ENCODE data around the gene CTAGE4.
"Not testable (repeated sequence)": the region's sequence is repeated elsewhere in the genome, so short reads cannot be mapped to it uniquely, and the experiment has no call there.

Gene CTAGE4

GRCh38 chr7:144183166-144183565, at the start of gene CTAGE4:
Gene CTAGE4, plus strand, starts transcription at chr7:144183466. Its CDS starts 38 bp downstream, at chr7:144183504.
- H3K4me1 ChIP-seq (ENCODE audit: control insufficient read depth, insufficient read depth, low read length, poor library complexity, severe bottlenecking); DNase-seq; H3K27me3 ChIP-seq (replicated peaks; ENCODE audit: control insufficient read depth, insufficient read depth, low read length, poor library complexity, severe bottlenecking); H3K27ac ChIP-seq (ENCODE audit: insufficient read depth, low read length, poor library complexity, severe bottlenecking); H3K4me3 ChIP-seq (ENCODE audit: insufficient read depth, low read depth, low read length, poor library complexity, severe bottlenecking); H3K36me3 ChIP-seq (ENCODE audit: control insufficient read depth, insufficient read depth, low read length); H3K9me3 ChIP-seq (ENCODE audit: control insufficient read depth, low read length): not testable (repeated sequence)

- no peak for DNase-seq
- H3K36me3 ChIP-seq (ENCODE audit: control insufficient read depth, insufficient read depth, low read length) = no peaks in the 10 kb centered on the region
- no peak overlapping the region for H3K27ac ChIP-seq (ENCODE audit: insufficient read depth, low read length, poor library complexity, severe bottlenecking)
- H3K9me3 ChIP-seq (ENCODE audit: control insufficient read depth, low read length) = no peaks in the 10 kb centered on the region
- no peak overlapping the region for H3K4me3 ChIP-seq (ENCODE audit: insufficient read depth, low read depth, low read length, poor library complexity, severe bottlenecking)
- H3K4me1 ChIP-seq (ENCODE audit: control insufficient read depth, insufficient read depth, low read length, poor library complexity, severe bottlenecking) = no peaks in the 10 kb centered on the region
- no peaks in the 10 kb centered on the region for H3K27me3 ChIP-seq (replicated peaks; ENCODE audit: control insufficient read depth, insufficient read depth, low read length, poor library complexity, severe bottlenecking)
These were observed 49.1 kb upstream of the CTAGE4 start for GRCh38 chr7:144134116-144134515.

GRCh38 chr7:144137501-144137900, 45.8 kb upstream of the CTAGE4 start:
- H3K9me3 ChIP-seq (ENCODE audit: control insufficient read depth, low read length) = no peaks in the 10 kb centered on the region
- no peaks in the 10 kb centered on the region for H3K4me1 ChIP-seq (ENCODE audit: control insufficient read depth, insufficient read depth, low read length, poor library complexity, severe bottlenecking)
- no peak overlapping the region for H3K4me3 ChIP-seq (ENCODE audit: insufficient read depth, low read depth, low read length, poor library complexity, severe bottlenecking)
- no peaks in the 10 kb centered on the region for H3K27me3 ChIP-seq (replicated peaks; ENCODE audit: control insufficient read depth, insufficient read depth, low read length, poor library complexity, severe bottlenecking)
- H3K36me3 ChIP-seq (ENCODE audit: control insufficient read depth, insufficient read depth, low read length) = no peaks in the 10 kb centered on the region
- DNase-seq = no peak
- H3K27ac ChIP-seq (ENCODE audit: insufficient read depth, low read length, poor library complexity, severe bottlenecking) = no peak overlapping the region

GRCh38 chr7:144142187-144142586, 41.1 kb upstream of the CTAGE4 start:
- Histone ChIP-seq H3K27ac (ENCODE audit: insufficient read depth, low read length, poor library complexity, severe bottlenecking) (no peak overlapping the region), H3K9me3 (ENCODE audit: control insufficient read depth, low read length) (peaks cover under 1% of the 10 kb centered on the region), H3K4me1 (ENCODE audit: control insufficient read depth, insufficient read depth, low read length, poor library complexity, severe bottlenecking) (no peaks in the 10 kb centered on the region), H3K36me3 (ENCODE audit: control insufficient read depth, insufficient read depth, low read length) (no peaks in the 10 kb centered on the region), H3K4me3 (ENCODE audit: insufficient read depth, low read depth, low read length, poor library complexity, severe bottlenecking) (no peak overlapping the region), H3K27me3 (replicated peaks; ENCODE audit: control insufficient read depth, insufficient read depth, low read length, poor library complexity, severe bottlenecking) (no peaks in the 10 kb centered on the region)
- DNase-seq = no peak

GRCh38 chr7:144144426-144144825, 38.8 kb upstream of the CTAGE4 start:
- no peak overlapping the region for H3K4me3 ChIP-seq (ENCODE audit: insufficient read depth, low read depth, low read length, poor library complexity, severe bottlenecking)
- no peak overlapping the region for H3K27ac ChIP-seq (ENCODE audit: insufficient read depth, low read length, poor library complexity, severe bottlenecking)
- peaks cover 4% of the 10 kb centered on the region for H3K9me3 ChIP-seq (ENCODE audit: control insufficient read depth, low read length)
- no peaks in the 10 kb centered on the region for H3K27me3 ChIP-seq (replicated peaks; ENCODE audit: control insufficient read depth, insufficient read depth, low read length, poor library complexity, severe bottlenecking)
- no peak for DNase-seq
- H3K4me1 ChIP-seq (ENCODE audit: control insufficient read depth, insufficient read depth, low read length, poor library complexity, severe bottlenecking) = no peaks in the 10 kb centered on the region
- H3K36me3 ChIP-seq (ENCODE audit: control insufficient read depth, insufficient read depth, low read length) = no peaks in the 10 kb centered on the region

- no peak overlapping the region for H3K4me3 ChIP-seq (ENCODE audit: insufficient read depth, low read depth, low read length, poor library complexity, severe bottlenecking)
- no peaks in the 10 kb centered on the region for H3K27me3 ChIP-seq (replicated peaks; ENCODE audit: control insufficient read depth, insufficient read depth, low read length, poor library complexity, severe bottlenecking)
- H3K27ac ChIP-seq (ENCODE audit: insufficient read depth, low read length, poor library complexity, severe bottlenecking) = no peak overlapping the region
- no peaks in the 10 kb centered on the region for H3K4me1 ChIP-seq (ENCODE audit: control insufficient read depth, insufficient read depth, low read length, poor library complexity, severe bottlenecking)
- H3K36me3 ChIP-seq (ENCODE audit: control insufficient read depth, insufficient read depth, low read length) = no peaks in the 10 kb centered on the region
- DNase-seq = no peak
- H3K9me3 ChIP-seq (ENCODE audit: control insufficient read depth, low read length) = peaks cover 4% of the 10 kb centered on the region
These were observed 34.9 kb upstream of the CTAGE4 start for GRCh38 chr7:144148224-144148827.

- no peaks in the 10 kb centered on the region for H3K9me3 ChIP-seq (ENCODE audit: control insufficient read depth, low read length)
These were observed 24.4 kb upstream of the CTAGE4 start for GRCh38 chr7:144158861-144159260.

GRCh38 chr7:144164784-144165183, 18.5 kb upstream of the CTAGE4 start:
- no peak overlapping the region for H3K4me3 ChIP-seq (ENCODE audit: insufficient read depth, low read depth, low read length, poor library complexity, severe bottlenecking)
- no peak for DNase-seq
- H3K9me3 ChIP-seq (ENCODE audit: control insufficient read depth, low read length) = no peaks in the 10 kb centered on the region
- H3K27me3 ChIP-seq (replicated peaks; ENCODE audit: control insufficient read depth, insufficient read depth, low read length, poor library complexity, severe bottlenecking) = no peaks in the 10 kb centered on the region
- H3K4me1 ChIP-seq (ENCODE audit: control insufficient read depth, insufficient read depth, low read length, poor library complexity, severe bottlenecking) = no peaks in the 10 kb centered on the region
- H3K36me3 ChIP-seq (ENCODE audit: control insufficient read depth, insufficient read depth, low read length) = no peaks in the 10 kb centered on the region
- no peak overlapping the region for H3K27ac ChIP-seq (ENCODE audit: insufficient read depth, low read length, poor library complexity, severe bottlenecking)

More at GRCh38 chr7:144158861-144159260, 24.4 kb upstream of the CTAGE4 start:
- H3K27me3 ChIP-seq (replicated peaks; ENCODE audit: control insufficient read depth, insufficient read depth, low read length, poor library complexity, severe bottlenecking) = no peaks in the 10 kb centered on the region
- no peak overlapping the region for H3K4me3 ChIP-seq (ENCODE audit: insufficient read depth, low read depth, low read length, poor library complexity, severe bottlenecking)
- no peaks in the 10 kb centered on the region for H3K4me1 ChIP-seq (ENCODE audit: control insufficient read depth, insufficient read depth, low read length, poor library complexity, severe bottlenecking)
- no peaks in the 10 kb centered on the region for H3K36me3 ChIP-seq (ENCODE audit: control insufficient read depth, insufficient read depth, low read length)
- DNase-seq = no peak
- no peak overlapping the region for H3K27ac ChIP-seq (ENCODE audit: insufficient read depth, low read length, poor library complexity, severe bottlenecking)

GRCh38 chr7:144171594-144172350, 11.5 kb upstream of the CTAGE4 start:
- H3K4me1 ChIP-seq (ENCODE audit: control insufficient read depth, insufficient read depth, low read length, poor library complexity, severe bottlenecking); DNase-seq; H3K36me3 ChIP-seq (ENCODE audit: control insufficient read depth, insufficient read depth, low read length); H3K9me3 ChIP-seq (ENCODE audit: control insufficient read depth, low read length); H3K4me3 ChIP-seq (ENCODE audit: insufficient read depth, low read depth, low read length, poor library complexity, severe bottlenecking); H3K27ac ChIP-seq (ENCODE audit: insufficient read depth, low read length, poor library complexity, severe bottlenecking); H3K27me3 ChIP-seq (replicated peaks; ENCODE audit: control insufficient read depth, insufficient read depth, low read length, poor library complexity, severe bottlenecking): not testable (repeated sequence)

- H3K9me3 ChIP-seq (ENCODE audit: control insufficient read depth, low read length) = no peaks in the 10 kb centered on the region
- H3K27me3 ChIP-seq (replicated peaks; ENCODE audit: control insufficient read depth, insufficient read depth, low read length, poor library complexity, severe bottlenecking) = no peaks in the 10 kb centered on the region
- no peaks in the 10 kb centered on the region for H3K36me3 ChIP-seq (ENCODE audit: control insufficient read depth, insufficient read depth, low read length)
- H3K27ac ChIP-seq (ENCODE audit: insufficient read depth, low read length, poor library complexity, severe bottlenecking) = no peak overlapping the region
- H3K4me1 ChIP-seq (ENCODE audit: control insufficient read depth, insufficient read depth, low read length, poor library complexity, severe bottlenecking) = no peaks in the 10 kb centered on the region
- H3K4me3 ChIP-seq (ENCODE audit: insufficient read depth, low read depth, low read length, poor library complexity, severe bottlenecking) = no peak overlapping the region
- no peak for DNase-seq
These were observed 8.7 kb upstream of the CTAGE4 start for GRCh38 chr7:144174613-144175012.

All from effector memory CD4-positive, alpha-beta T cell (primary cell).